ENCODE data around the gene POLR2J.

Gene POLR2J

GRCh38 chr7:102439963-102440795 is 38.5 kb downstream of the POLR2J start:
- DNase-seq, result no peak

- no peak for DNase-seq
These were observed 42.6 kb downstream of the POLR2J start for GRCh38 chr7:102436118-102436517.

GRCh38 chr7:102434039-102434486 is 44.7 kb downstream of the POLR2J start:
- DNase-seq, result no peak

- DNase-seq, result peak; percentile 72
These were observed 45.3 kb downstream of the POLR2J start, which contains the start of gene ORAI2 for GRCh38 chr7:102433219-102434038. TSS of gene ORAI2 (plus strand) at chr7:102433575. CDS start at chr7:102438957, 5,382 bp downstream.

GRCh38 chr7:102432442-102433218 is 46.1 kb downstream of the POLR2J start:
- peak; percentile 59 for DNase-seq

GRCh38 chr7:102431617-102432298 is 47.0 kb downstream of the POLR2J start:
- peak; percentile 49 for DNase-seq

GRCh38 chr7:102429141-102429899 is 49.4 kb downstream of the POLR2J start:
- no peak for DNase-seq

- no peak for DNase-seq
These were observed 51.7 kb downstream of the POLR2J start for GRCh38 chr7:102427019-102427405.

GRCh38 chr7:102426268-102427018 is 52.3 kb downstream of the POLR2J start:
- no peak for DNase-seq

GRCh38 chr7:102425639-102426267 is 53.0 kb downstream of the POLR2J start:
- DNase-seq, result peak; percentile 25

GRCh38 chr7:102424787-102425218 is 53.9 kb downstream of the POLR2J start:
- no peak for DNase-seq

GRCh38 chr7:102424129-102424551 is 54.6 kb downstream of the POLR2J start:
- DNase-seq, result peak; percentile 32

Measured in right kidney (tissue), 1 donor.